Measurements from ENCODE around the gene MAP3K5.
"Not testable (repeated sequence)": the region's sequence is repeated elsewhere in the genome, so short reads cannot be mapped to it uniquely, and the experiment has no call there.

MAP3K5 gene

GRCh38 chr6:136608991-136609390 is 183.3 kb downstream of the MAP3K5 start:
- no peak for ATAC-seq
- DNase-seq = no peak

DNA sequence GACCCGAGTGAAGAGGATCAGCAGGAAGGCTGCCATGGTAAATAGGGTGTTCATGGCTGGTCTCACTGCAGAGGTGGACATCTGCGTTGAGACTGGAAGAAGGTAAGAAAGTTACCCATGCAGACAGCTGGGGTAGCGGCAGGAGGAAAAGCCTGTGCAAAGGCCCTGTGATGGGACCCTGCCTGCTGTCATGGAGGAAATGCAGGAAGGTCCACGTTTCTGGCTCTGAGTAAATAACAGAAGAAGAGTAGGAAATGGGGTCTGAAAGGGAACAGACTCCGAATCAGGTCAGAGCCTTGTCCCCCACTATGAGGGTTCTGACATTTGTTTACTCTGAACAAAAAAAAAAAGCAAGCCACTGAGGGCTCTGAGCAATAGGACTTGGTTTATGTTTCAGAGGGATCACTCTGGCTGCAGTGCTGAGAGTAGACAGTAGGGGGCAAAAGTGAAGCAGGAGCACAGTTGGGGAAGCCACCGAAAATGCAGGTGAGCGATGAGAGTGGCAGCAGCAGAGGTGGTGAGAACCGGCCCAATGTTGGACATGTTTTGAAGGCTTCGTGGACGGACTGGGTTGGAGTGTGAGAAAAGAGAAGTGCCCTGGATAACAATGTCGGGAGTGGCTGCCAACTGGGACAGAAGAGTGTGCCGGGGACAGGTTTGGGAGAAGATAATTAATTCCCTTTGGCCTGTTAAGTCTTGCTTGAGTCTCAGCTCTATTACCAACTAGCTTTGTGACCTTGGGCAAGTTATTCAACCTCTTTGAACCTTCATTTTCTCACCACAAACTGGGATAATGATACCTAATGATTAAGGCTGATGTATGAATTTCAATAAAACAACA is 184.1 kb downstream of the MAP3K5 start:
- ATAC-seq = peak; percentile 87
- DNase-seq = peak; percentile 85

DNA sequence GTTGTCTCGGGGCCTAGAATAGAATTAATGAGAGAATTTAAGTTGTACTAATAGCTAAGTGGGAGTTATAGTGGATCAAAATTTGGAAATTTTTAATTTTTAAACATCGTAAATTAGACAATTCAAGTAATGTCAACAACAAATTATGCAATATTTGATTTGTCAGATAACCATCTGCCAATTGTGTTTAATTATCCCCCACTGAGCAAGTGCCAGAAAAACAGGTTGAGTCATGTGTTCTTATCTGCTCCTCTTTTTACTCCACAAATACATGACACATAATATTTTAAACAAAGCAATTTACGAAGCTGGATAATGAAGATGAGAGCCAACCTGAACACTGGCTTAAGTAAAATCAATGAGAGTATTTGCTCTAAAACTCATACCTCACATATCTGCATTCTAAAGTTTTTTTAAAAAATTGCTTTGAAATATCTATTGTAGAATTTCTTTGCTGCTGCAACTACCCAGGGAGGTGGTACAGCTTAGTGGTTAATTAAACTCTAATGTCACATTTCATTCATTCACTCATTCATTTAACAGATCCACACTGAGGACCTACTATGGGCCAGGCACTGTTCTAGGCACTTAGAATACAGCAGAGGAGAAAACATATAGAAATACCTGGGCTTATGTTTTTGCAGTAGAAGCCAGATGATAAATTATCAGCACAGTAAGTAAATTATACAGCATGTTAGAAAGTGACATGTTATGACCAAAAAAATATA is 184.9 kb downstream of the MAP3K5 start:
- no peak for DNase-seq
- no peak for ATAC-seq

- no peak for ATAC-seq
- DNase-seq = no peak
Measured at GRCh38 chr6:136604928-136605510, 187.3 kb downstream of the MAP3K5 start.

- no peak for ATAC-seq
- no peak for DNase-seq
Measured at GRCh38 chr6:136604328-136604825, 187.9 kb downstream of the MAP3K5 start.

DNA sequence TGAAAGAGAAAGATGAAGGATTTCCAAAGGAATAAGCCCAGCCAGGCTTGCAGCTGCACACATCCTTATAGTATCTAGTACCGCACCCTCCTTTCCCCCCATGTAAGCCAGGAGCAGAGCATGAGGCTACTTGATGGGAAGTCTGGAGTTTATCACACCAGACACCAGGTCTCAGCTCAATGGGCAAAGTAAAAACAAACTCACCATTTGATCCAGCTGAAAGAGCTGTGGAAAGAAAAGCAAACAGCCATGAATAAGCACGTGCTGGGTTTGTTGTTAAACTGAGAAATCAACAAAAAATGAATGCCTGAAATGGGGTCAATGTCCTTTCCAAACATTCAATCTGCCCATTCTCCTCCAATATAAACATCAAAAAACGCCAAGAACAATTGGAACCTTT is 191.5 kb downstream of the MAP3K5 start:
- no peak for DNase-seq
- ATAC-seq = no peak

DNA sequence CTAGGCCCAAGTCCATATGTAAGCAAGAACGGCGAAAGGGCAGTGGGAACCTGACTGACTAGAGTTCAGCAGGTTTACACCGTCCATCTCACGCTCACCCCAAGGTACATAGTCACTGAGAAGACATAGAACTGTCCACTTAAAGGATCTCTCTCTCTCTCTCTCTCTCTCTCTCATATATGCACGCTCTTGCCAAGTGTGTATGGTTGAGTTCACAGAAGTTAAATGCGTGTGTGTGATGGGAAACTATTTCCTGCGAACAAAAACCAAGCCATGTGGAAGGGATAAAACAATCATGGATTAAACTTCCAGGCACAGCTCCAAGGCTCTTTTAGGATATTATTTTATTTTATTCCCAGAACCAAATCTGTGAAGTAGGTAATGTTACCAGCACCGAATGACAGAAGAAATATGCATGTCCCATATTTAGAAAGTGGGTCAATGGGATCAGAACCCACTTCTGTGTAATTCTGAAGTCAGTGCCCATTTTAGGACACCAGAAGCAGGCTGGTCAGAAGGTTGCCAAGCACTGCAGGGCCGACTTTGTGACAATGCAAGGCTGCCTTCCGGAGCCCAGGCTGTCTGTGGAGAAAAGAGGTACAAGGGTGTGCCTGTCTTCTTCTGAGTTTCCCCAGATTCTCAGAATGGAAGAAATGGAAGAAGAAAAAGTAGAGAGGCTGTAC is 192.8 kb downstream of the MAP3K5 start:
- no peak for DNase-seq
- ATAC-seq = no peak

DNA sequence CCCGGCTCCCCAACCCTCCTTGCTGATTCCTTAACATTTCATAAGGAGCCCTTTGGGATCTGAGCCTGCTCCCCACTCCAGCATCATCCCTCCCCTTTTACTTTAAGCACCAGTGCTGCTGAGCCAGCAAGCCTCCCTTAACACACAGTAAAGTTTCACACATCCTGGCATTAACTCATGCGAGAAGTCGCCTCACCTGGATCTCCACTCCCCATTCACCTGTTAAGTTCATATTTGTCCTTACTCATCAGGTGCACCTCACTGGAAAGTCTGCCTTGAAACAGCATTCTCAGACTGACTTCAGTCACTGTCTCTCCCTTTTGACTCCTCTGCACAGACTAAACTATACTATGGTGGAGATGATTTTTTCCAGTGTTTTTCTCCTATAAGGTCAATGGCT is 194.2 kb downstream of the MAP3K5 start:
- ATAC-seq (no peak), DNase-seq (no peak)

DNA sequence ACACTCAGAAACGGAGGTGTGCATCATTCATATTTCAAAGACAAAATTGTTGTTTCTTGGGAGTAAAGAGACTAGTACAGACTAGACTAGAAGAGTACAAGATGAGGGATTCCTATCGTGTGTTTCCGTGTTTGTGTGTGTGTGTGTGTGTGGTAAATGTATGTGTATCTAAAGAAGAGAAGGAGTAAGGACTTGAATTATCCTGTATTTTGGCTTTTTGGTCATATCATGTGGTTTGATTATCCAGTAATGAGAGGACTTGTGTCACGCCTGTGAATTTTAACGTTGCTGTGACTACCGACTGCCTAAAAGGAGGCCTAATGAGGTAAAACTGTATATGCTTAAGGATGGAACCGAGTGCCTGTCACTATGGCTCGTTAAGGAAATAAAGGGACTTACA is 197.6 kb downstream of the MAP3K5 start:
- ATAC-seq = no peak
- no peak for DNase-seq

DNA sequence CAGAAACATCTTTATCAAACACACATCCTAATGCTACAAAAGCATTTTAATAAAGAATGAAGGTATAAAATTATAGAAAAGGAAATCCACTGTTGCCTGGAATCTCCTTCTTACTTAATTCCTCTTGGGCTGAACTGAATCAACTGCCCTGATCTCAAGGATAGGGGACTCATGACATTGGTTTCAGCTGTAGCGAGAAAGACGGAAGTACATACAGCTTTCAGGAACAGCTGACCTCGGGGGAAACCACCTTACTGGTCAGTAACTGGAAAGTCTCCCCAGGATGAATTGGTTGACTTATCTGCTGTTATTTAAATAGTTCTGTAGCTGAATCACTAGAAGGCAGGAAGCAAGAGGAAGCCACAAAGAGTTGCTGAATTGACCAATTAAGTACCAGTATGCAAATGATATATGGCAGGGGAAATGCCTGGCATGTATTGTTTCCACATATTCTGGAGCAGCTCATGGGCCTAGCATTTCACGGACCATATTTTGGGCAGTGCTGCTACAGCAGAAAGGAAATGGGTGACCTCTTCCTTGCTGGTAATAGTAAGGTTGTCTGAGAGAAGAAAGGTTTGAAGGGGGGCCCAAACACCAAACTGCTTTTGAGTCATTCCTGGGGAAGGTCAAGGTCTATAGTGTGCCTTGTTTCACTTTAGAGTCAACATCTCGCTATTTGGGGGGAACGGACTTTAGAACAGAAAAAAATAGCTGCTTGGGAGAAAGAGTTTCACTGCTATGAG is 198.4 kb downstream of the MAP3K5 start:
- DNase-seq = peak; percentile 58

GRCh38 chr6:136592930-136593673 is 199.2 kb downstream of the MAP3K5 start:
- no peak for DNase-seq
- ATAC-seq = no peak

More for the DNA sequence above, 198.4 kb downstream of the MAP3K5 start:
- ATAC-seq = peak; percentile 92

- ATAC-seq (no peak), DNase-seq (no peak)
Measured at GRCh38 chr6:136591617-136592016, 200.7 kb downstream of the MAP3K5 start.

GRCh38 chr6:136590846-136591245 is 201.4 kb downstream of the MAP3K5 start:
- DNase-seq = not testable (repeated sequence)

DNA sequence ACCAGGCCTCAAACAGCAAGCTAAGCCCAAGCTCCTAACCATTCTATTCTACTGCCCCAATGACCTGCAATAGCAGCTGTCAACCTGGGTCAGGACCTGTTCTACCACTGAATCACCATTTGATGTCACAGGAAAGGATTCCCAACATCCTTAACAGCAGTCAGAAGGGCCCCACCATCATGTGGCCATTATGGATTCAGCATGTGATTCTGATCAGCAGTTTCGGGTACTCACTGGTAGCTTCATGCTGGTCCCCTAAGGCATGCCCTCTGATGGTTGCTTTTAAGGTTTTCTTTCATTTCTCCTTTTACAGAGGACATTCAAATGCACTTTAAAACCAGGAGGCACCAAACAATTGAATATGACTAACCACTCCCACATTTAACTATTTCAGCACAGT is 204.8 kb downstream of the MAP3K5 start:
- ATAC-seq (no peak), DNase-seq (no peak)

More at GRCh38 chr6:136590846-136591245, 201.4 kb downstream of the MAP3K5 start:
- not testable (repeated sequence) for ATAC-seq

DNA sequence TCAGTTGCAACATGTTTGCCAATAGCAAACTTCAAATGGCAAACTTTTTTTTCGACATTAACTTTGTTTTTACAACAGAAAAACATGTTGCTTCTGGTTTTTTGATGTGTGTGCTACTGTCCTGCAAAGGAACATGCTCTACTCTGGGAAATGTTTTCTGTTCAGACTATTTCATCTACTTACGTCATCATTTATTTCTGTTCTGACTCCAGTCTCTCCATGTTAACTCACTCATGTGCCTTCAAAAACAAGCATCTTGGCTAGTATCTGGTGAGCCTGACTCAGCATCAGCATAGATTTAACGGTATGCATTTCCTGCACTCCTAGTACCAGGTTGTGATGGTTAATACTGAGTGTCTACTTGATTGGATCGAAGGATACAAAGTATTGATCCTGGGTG is 206.0 kb downstream of the MAP3K5 start:
- DNase-seq (no peak), ATAC-seq (no peak)

- not testable (repeated sequence) for ATAC-seq, DNase-seq
Measured at GRCh38 chr6:136585523-136585922, 206.8 kb downstream of the MAP3K5 start.

DNA sequence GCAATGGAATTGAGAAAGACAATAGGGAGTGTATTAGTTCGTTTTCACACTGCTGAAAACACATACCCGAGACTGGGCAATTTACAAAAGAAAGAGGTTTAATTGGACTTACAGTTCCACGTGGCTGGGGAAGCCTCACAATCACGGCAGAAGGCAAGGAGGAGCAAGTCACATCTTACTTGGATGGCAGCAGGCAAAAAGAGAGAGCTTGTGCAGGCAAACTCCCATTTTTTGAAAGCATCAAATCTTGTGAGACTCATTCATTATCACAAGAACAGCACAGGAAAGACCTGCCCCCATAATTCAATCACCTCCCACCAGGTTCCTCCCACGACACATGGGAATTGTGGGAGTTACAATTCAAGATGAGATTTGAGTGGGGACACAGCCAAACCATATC is 208.0 kb downstream of the MAP3K5 start:
- ATAC-seq = not testable (repeated sequence)

GRCh38 chr6:136582711-136583471 is 209.4 kb downstream of the MAP3K5 start:
- DNase-seq (no peak), ATAC-seq (no peak)

More for the DNA sequence above, 208.0 kb downstream of the MAP3K5 start:
- DNase-seq = not testable (repeated sequence)

DNA sequence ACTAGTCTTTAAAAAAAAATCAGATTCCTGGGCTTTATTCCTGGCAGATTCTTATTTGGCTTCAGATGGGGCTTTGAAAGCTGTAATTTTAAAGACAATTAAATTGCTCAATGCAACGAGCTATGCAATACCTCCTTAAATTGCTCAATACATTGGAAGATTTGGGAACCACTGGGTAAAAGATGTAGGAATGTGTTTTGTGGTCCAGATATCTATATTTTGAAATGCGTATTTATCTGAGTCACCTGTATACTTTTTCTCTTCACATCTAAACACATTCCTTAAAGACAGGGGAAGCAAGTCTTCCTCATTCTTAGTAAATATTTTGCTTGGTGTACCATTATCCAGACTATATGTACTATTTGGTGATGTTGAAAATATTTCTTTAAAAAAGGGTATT is 212.5 kb downstream of the MAP3K5 start:
- ATAC-seq (no peak), DNase-seq (no peak)

GRCh38 chr6:136576821-136577220 is 215.5 kb downstream of the MAP3K5 start:
- ATAC-seq = no peak
- no peak for DNase-seq

Data from stimulated activated naive CD8-positive, alpha-beta T cell treated with anti-CD3 and anti-CD28 coated beads, Interleukin-15, Interleukin-2, amounts not matched to agents 100 U/mL and 50 U/mL, for 24 hours (primary cell).